Ramos (cell line): ENCODE results near the gene ZBTB7C.

Experiments used
- in situ Hi-C: fragments of 300-500 bp; cut with MboI; formaldehyde crosslinking; loops from one replicate; pipeline ENCODE4 v1.14.3; 2022; ENCODE audit warnings: low sequenced_read_pairs; ENCODE audit not compliant: unreplicated experiment

ZBTB7C gene

DNA sequence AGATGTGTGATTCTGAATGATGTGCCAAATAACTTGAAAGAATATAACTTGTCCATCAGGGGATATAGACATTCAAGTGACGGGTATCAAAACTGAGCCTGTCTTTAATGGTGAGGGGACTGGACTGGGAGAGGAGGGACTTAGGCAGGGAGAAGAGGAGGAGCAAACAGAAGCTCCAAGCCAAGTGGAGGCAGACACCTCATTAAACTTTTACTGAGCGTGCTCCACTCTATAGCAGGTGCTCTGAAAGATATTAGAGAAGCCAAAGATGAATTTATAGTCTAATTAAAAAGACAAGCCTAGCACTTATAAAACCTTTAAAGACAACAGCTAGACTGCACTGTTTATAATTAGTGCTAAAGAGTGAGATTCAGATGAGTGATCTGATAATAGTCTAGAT, 431.0 kb downstream of the ZBTB7C start:
- in situ Hi-C loops = no loop called here
